GM04503 (cell line): Measurements from ENCODE around the gene FADS2.

ENCODE experiments used
- DNase-seq: peaks from one replicate; pipeline ENCODE4 v3.0.0-alpha.2; 2012; ENCODE audit warnings: low read depth

FADS2 gene

GRCh38 chr11:61826930-61827570, 1.1 kb upstream of the FADS2 start:
- no peak for DNase-seq

DNA sequence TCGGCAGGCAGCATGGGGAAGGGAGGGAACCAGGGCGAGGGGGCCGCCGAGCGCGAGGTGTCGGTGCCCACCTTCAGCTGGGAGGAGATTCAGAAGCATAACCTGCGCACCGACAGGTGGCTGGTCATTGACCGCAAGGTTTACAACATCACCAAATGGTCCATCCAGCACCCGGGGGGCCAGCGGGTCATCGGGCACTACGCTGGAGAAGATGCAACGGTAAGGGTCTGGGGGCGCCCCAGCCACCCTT, 204 bp downstream of the FADS2 start:
- DNase-seq: no peak

GRCh38 chr11:61828629-61829407, 718 bp downstream of the FADS2 start:
- no peak for DNase-seq

DNA sequence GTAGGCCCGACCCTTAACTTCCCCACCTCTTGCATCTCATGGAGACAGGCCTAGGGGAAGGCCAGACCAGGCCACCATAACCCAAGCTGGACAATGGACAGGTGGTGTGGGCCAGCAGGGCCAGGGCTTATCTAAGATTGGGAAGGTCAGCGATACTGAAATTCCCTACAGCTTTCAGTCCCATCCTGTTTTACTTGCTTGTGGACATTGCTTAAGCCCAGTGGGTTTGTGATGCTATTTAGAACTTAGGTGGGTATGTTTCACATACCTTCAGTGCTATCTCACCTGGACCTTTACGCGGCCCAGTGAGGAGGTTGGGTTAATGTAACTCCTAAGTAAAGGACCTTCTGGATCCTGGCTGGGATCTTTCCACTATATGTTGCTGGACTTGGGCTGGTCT, 1.7 kb downstream of the FADS2 start:
- no peak for DNase-seq

- no peak for DNase-seq
These were observed 2.4 kb downstream of the FADS2 start for GRCh38 chr11:61830237-61831105.

DNA sequence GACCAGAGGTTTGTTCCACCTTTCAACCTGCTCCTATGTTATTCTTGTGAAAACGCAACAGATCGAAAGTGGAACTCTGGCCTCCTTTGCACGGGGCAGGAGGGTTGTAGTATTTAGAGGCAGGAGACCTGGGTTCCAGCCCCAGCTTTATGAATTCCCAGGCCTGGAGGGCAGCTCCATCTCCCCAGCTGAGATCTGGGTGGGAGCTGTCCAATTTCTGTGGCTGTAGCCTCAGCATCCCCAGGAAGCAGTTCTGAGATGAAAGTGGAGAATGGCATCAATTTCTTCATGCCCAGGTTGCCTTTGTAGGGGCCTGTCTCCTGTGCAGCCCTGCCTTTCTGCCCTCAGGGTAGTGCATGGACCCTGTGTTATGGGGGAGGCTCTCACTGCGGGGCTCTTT, 4.1 kb downstream of the FADS2 start:
- DNase-seq: no peak

GRCh38 chr11:61832754-61833153, 4.7 kb downstream of the FADS2 start:
- DNase-seq: no peak

DNA sequence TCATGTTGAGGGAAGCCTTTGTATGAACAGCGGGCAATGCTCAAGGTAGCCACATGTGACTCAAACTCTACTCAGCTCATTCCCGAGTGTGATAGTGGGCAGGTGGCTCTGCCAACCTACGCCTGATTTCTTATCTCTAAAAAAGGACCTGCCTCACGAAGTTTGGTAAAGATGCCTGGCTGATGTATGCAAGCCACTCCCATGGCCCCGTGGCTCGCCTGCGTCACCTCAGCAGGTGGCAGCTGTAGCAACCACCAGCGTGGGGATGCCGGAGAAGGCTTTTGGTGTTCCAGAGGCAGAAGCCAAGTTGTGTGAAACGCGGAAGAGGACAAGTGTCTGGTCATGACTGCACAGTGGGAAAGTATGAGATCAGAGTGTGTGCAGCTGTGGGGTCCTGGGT, 5.4 kb downstream of the FADS2 start:
- DNase-seq: no peak

DNA sequence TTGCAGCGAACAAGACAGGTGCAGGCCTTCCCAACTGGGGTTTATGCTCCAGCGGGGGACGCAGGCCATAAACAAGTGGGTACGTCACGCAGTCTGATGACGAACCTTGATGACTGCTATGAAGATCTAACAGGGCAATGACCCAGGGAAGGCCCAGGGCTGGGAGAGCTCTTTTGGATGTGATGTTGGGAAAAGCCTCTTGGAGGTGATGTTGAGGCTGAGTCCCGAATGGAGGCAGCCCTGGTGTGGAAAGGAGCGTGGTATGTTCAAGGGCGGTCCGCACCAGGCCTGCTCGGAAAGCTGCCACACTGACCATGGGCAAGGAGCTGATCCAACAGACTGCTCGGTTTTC, 5.8 kb downstream of the FADS2 start:
- no peak for DNase-seq

DNA sequence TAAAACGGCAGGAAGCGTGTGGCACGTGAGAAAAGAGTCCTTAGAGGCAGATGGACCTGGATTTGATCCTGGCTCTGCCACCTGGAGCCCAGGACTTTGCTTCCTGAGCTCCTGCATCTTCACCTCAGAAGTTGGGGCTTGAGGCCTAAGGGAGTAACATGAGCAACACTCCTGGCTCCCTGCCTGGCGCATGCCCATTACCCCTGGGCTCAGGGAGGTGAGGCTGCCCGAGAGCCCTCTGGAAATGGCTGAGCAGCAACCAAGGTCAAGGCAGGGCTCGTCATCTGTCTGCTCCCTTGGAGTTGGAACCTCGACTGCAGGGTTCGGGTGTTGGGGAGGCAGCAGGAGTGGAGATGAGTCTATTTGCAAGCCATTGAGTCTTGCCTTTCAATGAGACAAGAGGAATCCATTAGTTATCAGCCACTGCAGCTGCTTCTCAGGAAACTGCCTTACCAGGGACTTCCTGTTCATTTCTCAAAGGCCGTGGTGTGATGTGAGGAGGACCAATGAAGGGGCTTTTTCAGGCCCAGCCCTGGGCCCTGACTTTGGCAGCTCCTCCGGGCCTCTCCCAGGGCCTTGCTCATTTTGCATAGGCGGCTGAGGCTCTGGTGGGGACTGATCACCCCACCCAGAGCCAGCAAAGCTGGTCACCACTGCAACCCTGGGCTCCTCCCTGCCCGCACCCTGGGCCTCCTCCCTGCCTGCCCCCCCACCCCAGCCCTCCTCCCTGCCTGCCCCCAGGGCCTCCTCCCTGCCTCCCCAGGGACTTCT, 6.4 kb downstream of the FADS2 start:
- DNase-seq: no peak

DNA sequence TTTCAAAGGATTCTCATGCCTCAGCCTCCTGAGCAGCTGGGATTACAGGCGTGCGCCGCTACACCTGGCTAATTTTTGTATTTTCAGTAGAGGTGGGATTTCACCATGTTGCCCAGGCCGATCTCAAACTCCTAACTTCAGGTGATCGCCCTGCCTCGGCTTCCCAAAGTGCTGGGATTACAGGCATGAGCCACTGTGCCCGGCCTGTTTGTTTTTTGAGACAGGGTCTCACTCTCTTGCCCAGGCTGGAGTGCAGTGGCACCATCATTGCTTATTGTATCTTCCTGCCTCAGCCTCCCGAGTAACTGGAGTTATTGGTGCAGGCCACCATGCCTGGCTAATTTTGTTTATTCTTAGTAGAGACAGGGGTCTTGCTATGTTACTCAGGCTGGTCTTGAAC, 8.1 kb downstream of the FADS2 start:
- no peak for DNase-seq

- DNase-seq: no peak
These were observed 9.4 kb downstream of the FADS2 start for GRCh38 chr11:61837411-61838005.

- DNase-seq: no peak
These were observed 10.4 kb downstream of the FADS2 start for GRCh38 chr11:61838501-61838900.

GRCh38 chr11:61838921-61839320, 10.8 kb downstream of the FADS2 start:
- DNase-seq: no peak

DNA sequence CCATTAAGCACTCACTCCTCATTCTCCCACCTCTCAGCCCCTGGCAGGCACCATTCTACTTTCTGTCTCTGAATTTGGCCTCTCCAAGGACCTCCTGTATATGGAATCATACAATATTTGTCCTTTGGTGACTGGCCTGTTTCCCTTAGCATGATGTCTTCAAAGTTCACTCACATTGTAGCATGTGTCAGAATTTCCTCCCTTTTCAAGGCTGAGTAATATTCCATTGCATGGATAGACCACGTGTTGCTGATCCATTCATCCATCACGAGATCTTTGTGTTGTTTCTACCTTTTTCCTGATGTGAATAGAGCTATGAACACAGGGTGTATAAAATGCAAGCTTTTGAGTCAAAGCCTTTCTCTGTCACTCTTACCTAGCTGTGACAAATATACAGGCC, 11.6 kb downstream of the FADS2 start:
- no peak for DNase-seq

DNA sequence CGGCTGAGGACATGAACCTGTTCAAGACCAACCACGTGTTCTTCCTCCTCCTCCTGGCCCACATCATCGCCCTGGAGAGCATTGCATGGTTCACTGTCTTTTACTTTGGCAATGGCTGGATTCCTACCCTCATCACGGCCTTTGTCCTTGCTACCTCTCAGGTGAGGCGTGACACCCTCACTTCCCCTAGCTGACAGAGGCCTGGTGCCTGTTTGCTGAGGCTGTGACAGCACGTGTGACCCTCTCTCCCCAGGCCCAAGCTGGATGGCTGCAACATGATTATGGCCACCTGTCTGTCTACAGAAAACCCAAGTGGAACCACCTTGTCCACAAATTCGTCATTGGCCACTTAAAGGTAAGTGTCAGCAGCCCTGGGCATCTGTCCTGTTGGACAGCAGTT, 12.3 kb downstream of the FADS2 start:
- no peak for DNase-seq

- no peak for DNase-seq
These were observed 13.8 kb downstream of the FADS2 start for GRCh38 chr11:61841636-61842527.

DNA sequence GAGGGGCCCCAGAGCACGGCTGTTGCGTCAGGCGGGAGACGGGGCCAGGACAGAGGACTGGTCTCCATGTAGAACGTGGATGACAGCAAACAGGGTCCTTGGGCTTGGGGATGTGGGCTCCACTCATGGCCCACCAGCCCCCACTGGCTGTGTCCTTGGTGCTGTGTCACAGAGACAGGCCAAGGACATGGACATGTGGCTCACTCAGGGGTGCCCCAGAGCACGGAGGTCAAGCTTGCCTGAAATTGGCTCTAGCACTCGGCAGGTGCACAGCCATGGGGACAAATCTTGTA, 14.4 kb downstream of the FADS2 start:
- DNase-seq: no peak

DNA sequence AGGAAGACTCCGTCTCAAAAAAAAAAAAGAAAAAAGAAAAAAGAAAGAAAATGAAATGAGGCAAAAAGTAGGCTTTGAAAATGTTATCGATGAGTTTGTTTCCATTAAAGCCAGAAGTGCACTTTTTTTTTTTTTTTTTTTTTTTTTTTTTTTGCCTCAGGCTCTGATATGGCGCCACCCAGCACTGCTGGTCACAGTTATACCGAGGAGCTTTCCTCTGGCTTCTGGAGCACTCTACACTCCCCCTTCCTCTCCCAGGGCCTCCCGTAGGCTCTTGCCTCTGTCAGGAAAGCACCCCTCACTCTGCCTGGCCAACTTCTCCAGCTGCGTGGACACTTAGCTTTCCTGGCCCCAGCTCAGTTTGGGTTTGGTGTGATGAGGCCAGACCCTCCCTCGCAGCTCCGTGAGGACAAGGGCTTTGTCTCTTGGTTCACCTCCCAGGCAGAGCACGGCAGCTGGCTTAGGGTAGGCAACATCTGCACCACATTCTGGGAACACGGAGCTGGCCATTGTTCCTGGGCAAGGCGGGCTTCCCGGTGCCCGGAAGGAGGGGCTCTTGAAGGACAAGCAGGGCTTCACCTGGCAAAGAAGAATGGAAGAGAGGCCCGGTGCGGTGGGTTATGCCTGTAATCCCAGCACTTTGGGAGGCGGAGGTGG, 16.9 kb downstream of the FADS2 start:
- no peak for DNase-seq

DNA sequence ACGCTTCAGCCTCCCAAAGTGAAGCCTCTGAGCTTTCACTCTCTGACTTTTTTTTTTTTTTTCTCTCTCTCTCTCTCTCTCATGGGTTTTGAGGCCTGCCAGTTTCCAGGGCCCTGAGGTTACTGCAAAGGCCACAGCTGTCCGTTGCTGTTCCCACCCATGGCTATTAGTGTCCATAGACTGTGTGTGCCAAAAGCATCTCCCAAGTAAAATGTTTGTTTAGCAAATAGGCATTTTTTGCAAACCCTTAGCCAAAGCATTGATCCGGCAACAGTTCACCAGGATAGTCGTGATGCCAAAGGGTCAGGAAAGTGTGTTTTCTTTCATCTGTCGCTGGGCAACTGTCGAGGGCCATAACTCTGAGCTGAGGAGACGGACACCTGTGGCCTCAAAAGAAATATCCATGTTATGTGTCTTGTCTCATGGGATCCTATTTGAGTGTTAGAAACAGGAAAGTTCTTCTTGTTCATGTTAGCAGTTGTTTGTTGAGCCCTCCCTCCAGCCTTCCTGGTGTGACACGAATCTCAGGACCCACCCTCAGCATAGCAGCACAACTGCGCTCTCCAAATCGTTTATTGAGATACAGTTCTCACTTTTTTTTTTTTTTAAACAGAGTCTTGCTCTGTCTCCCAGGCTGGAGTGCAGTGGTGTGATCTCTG, 18.4 kb downstream of the FADS2 start:
- no peak for DNase-seq
